Kidney (tissue), 14 donors: ENCODE data around the gene FBXO15. TPM values are rescaled to one million over a fixed set of nuclear protein-coding genes. Genes with fewer than 3 reads are reported as not detected.

ENCODE experiments used
- DNase-seq, 5 donors: peaks; one replicate each; pipeline ENCODE4 v3.0.0-alpha.2; 2013 to 2020
- FAIRE-seq: peaks from 2 replicates; lab custom pipeline; 2012; peaks lifted over from hg19 to GRCh38; lab: Jason Lieb, UNC
- H3K27ac ChIP-seq, 2 donors: one replicate each; pipeline ENCODE4 v1.7.0; 2013; ENCODE audit warnings: low read depth in 2 of 2, low read length in 2 of 2, inconsistent platforms in 1 of 2
- H3K27me3 ChIP-seq: one replicate; pipeline ENCODE4 v1.7.1; 2013; ENCODE audit warnings: low read length, inconsistent platforms; ENCODE audit not compliant: control insufficient read depth, insufficient read depth
- H3K36me3 ChIP-seq, 3 donors: one replicate each; pipeline versions ENCODE4 v1.7.0 to v1.7.1; 2013; ENCODE audit warnings: low read length in 3 of 3, control low read depth in 1 of 3, inconsistent platforms in 1 of 3; ENCODE audit not compliant: insufficient read depth in 3 of 3, control insufficient read depth in 2 of 3
- H3K4me1 ChIP-seq, 3 donors: one replicate each; pipeline versions ENCODE4 v1.7.0 to v1.7.1; 2013; ENCODE audit warnings: low read length in 3 of 3, inconsistent platforms in 1 of 3, low read depth in 1 of 3; ENCODE audit not compliant: control insufficient read depth in 2 of 3, insufficient read depth in 2 of 3
- H3K4me3 ChIP-seq, 3 donors: one replicate each; pipeline versions ENCODE4 v1.7.0 to v1.8.1; 2013; ENCODE audit warnings: low read length in 3 of 3, control low read depth in 1 of 3, inconsistent platforms in 1 of 3
- H3K9ac ChIP-seq, 3 donors: one replicate each; pipeline versions ENCODE4 v1.7.0 to v1.7.1; 2013; ENCODE audit warnings: low read length in 3 of 3, control low read depth in 1 of 3, inconsistent platforms in 1 of 3
- H3K9me3 ChIP-seq, 3 donors: one replicate each; pipeline versions ENCODE4 v1.7.0 to v1.7.1; 2013; ENCODE audit warnings: low read length in 3 of 3, control low read depth in 1 of 3, inconsistent platforms in 1 of 3; ENCODE audit not compliant: control insufficient read depth in 2 of 3, insufficient read depth in 1 of 3
- CTCF ChIP-seq: IDR thresholded peaks from 3 replicates; pipeline ENCODE4 v1.5.1; 2012; ENCODE audit warnings: mild to moderate bottlenecking, moderate library complexity, borderline replicate concordance; ENCODE audit not compliant: insufficient read depth; ENCODE audit errors: extremely low read depth
- intact Hi-C: fragments of 100-400 bp; cut with DNase I; formaldehyde crosslinking; loops from one replicate; pipeline ENCODE4 v1.11.1; 2022
- polyA plus RNA-seq: library from polyadenylated mRNA; stranded (reverse); fragments of 350-450 nt; fragmentation: Illumina TruSeq; extraction: RNeasy Lipid Tissue Mini Kit (QIAGEN cat#74804); gene quantifications from one replicate; pipeline ENCODE4 v1.2.3, GENCODE V29; 2014; ENCODE audit warnings: low read depth, low replicate concordance; ENCODE audit not compliant: insufficient read depth
- total RNA-seq: library from RNA; stranded (reverse); fragmentation: NEBNext Ultra II Directional; extraction: Animal tissue kit (Norgen Biotek cat#: 25700); gene quantifications from one replicate; pipeline ENCODE4 v1.2.1, GENCODE V29; 2021
- donor health status: control.
- donor health status: control.
- donor health status: control.
- donor health status: control.
- donor health status: control.
- donor health status: DM: yes; HTN: yes; CAD: no.
- donor health status: Normal renal cell carcinoma (clear cell type).

The FBXO15 gene
- total and polyA plus RNA-seq, 2 donors from 2014 or later: 3.5 to 9.1 TPM

GRCh38 chr18:74124642-74125041 is 23.0 kb downstream of the FBXO15 start:
- no peaks in the 10 kb centered on the region for H3K9me3 ChIP-seq
- DNase-seq (no peak), FAIRE-seq (no peak)
- H3K4me3 ChIP-seq: no peak overlapping the region
- H3K36me3 ChIP-seq: no peaks in the 10 kb centered on the region
- TF ChIP-seq CTCF: no peak
- H3K27me3 ChIP-seq: no peaks in the 10 kb centered on the region
- intact Hi-C loops: no loop called here
- H3K4me1 ChIP-seq: no peaks in the 10 kb centered on the region
- H3K27ac ChIP-seq: no peak overlapping the region
- H3K9ac ChIP-seq: no peak overlapping the region

GRCh38 chr18:74123200-74123599 is 24.4 kb downstream of the FBXO15 start:
- Histone ChIP-seq H3K4me3 (no peak overlapping the region), H3K9ac (no peak overlapping the region), H3K27ac (no peak overlapping the region), H3K27me3 (no peaks in the 10 kb centered on the region), H3K36me3 (no peaks in the 10 kb centered on the region), H3K9me3 (no peaks in the 10 kb centered on the region), H3K4me1 (no peaks in the 10 kb centered on the region)
- TF ChIP-seq CTCF: no peak
- FAIRE-seq (no peak), DNase-seq (no peak)
- intact Hi-C loops: no loop called here

GRCh38 chr18:74116633-74117554 is 30.7 kb downstream of the FBXO15 start:
- H3K4me1 ChIP-seq: peaks cover 0 to 6% (median 2%) of the 10 kb centered on the region in 3 donors
- no peaks in the 10 kb centered on the region for H3K27me3 ChIP-seq
- TF ChIP-seq CTCF: peak; percentile 30
- no peaks in the 10 kb centered on the region for H3K36me3 ChIP-seq
- FAIRE-seq (no peak), DNase-seq (peak in 3 of 5 donors; percentile 23 to 74 (median 61))
- no peak overlapping the region for H3K27ac ChIP-seq
- no peak overlapping the region for H3K9ac ChIP-seq
- peaks cover 0 to 8% (median 0%) of the 10 kb centered on the region in 3 donors for H3K9me3 ChIP-seq
- no peak overlapping the region for H3K4me3 ChIP-seq
- intact Hi-C loops: no loop called here
